DOHH2 (cell line): ENCODE results near the gene PBX4.
"Not testable (repeated sequence)": the region's sequence is repeated elsewhere in the genome, so short reads cannot be mapped to it uniquely, and the experiment has no call there.

ENCODE experiments used
- H3F3A ChIP-seq: fragments of 200-600 bp; sonication (generic), shearing (Covaris generic); 2 replicates; pipeline ENCODE4 v1.6.0; 2016; ENCODE audit warnings: antibody characterized with exemption, mild to moderate bottlenecking; ENCODE audit not compliant: control insufficient read depth, insufficient read depth
- H3K27ac ChIP-seq: fragments of 200-600 bp; sonication (generic); 2 replicates; pipeline ENCODE4 v1.5.1; 2014; ENCODE audit warnings: low read depth, mild to moderate bottlenecking, low read length, moderate library complexity
- H3K27me3 ChIP-seq: fragments of 200-600 bp; sonication (generic); 2 replicates; pipeline ENCODE4 v1.6.1; 2014; ENCODE audit warnings: mild to moderate bottlenecking, low read length, mixed read lengths; ENCODE audit not compliant: control insufficient read depth
- H3K36me3 ChIP-seq: fragments of 200-600 bp; sonication (generic); 2 replicates; pipeline ENCODE4 v1.6.1; 2014; ENCODE audit warnings: mild to moderate bottlenecking, low read length, moderate library complexity, mixed read lengths; ENCODE audit not compliant: control insufficient read depth
- H3K4me1 ChIP-seq: fragments of 200-600 bp; sonication (generic); 2 replicates; pipeline ENCODE4 v1.6.1; 2014; ENCODE audit warnings: mild to moderate bottlenecking, low read length, mixed read lengths; ENCODE audit not compliant: control insufficient read depth
- H3K4me2 ChIP-seq: fragments of 200-600 bp; sonication (generic); 2 replicates; pipeline ENCODE4 v1.6.0; 2014; ENCODE audit warnings: mild to moderate bottlenecking, low read length, moderate library complexity
- H3K4me3 ChIP-seq: fragments of 200-600 bp; sonication (generic); 2 replicates; pipeline ENCODE4 v1.5.1; 2014; ENCODE audit warnings: mild to moderate bottlenecking, low read length, mixed read lengths
- H3K79me2 ChIP-seq: fragments of 200-600 bp; sonication (generic); 2 replicates; pipeline ENCODE4 v1.6.1; 2014; ENCODE audit warnings: mild to moderate bottlenecking, low read length, mixed read lengths; ENCODE audit not compliant: control insufficient read depth
- H3K9me2 ChIP-seq: fragments of 200-600 bp; sonication (generic); replicated peaks from 2 replicates; pipeline ENCODE4 v1.6.1; 2014; ENCODE audit warnings: mild to moderate bottlenecking, low read length, mixed read lengths; ENCODE audit not compliant: control insufficient read depth
- H3K9me3 ChIP-seq: fragments of 200-600 bp; sonication (generic); 2 replicates; pipeline ENCODE4 v1.6.1; 2014; ENCODE audit warnings: antibody characterized with exemption, low read length, mixed read lengths; ENCODE audit not compliant: control insufficient read depth, insufficient read depth
- H4K20me1 ChIP-seq: fragments of 200-600 bp; sonication (generic); 2 replicates; pipeline ENCODE4 v1.6.0; 2014; ENCODE audit warnings: low read depth, mild to moderate bottlenecking, antibody characterized with exemption, low read length, moderate library complexity; ENCODE audit not compliant: control insufficient read depth, insufficient read depth
- EZH2phosphoT487 ChIP-seq: fragments of 200-600 bp; sonication (generic); IDR thresholded peaks from 2 replicates; pipeline ENCODE4 v1.6.1; 2017; ENCODE audit warnings: borderline replicate concordance, mild to moderate bottlenecking, antibody characterized with exemption, low read length, moderate library complexity, mixed read lengths
- TF ChIP-seq, protein P1 (sequence below): fragments of 200-600 bp; sonication (generic); IDR thresholded peaks from one replicate; pipeline ENCODE4 v1.5.1; 2014; ENCODE audit warnings: antibody characterized with exemption, mild to moderate bottlenecking, low read depth, low read length; ENCODE audit not compliant: poor library complexity, severe bottlenecking

Gene PBX4, protein sequence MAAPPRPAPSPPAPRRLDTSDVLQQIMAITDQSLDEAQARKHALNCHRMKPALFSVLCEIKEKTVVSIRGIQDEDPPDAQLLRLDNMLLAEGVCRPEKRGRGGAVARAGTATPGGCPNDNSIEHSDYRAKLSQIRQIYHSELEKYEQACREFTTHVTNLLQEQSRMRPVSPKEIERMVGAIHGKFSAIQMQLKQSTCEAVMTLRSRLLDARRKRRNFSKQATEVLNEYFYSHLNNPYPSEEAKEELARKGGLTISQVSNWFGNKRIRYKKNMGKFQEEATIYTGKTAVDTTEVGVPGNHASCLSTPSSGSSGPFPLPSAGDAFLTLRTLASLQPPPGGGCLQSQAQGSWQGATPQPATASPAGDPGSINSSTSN

DNA sequence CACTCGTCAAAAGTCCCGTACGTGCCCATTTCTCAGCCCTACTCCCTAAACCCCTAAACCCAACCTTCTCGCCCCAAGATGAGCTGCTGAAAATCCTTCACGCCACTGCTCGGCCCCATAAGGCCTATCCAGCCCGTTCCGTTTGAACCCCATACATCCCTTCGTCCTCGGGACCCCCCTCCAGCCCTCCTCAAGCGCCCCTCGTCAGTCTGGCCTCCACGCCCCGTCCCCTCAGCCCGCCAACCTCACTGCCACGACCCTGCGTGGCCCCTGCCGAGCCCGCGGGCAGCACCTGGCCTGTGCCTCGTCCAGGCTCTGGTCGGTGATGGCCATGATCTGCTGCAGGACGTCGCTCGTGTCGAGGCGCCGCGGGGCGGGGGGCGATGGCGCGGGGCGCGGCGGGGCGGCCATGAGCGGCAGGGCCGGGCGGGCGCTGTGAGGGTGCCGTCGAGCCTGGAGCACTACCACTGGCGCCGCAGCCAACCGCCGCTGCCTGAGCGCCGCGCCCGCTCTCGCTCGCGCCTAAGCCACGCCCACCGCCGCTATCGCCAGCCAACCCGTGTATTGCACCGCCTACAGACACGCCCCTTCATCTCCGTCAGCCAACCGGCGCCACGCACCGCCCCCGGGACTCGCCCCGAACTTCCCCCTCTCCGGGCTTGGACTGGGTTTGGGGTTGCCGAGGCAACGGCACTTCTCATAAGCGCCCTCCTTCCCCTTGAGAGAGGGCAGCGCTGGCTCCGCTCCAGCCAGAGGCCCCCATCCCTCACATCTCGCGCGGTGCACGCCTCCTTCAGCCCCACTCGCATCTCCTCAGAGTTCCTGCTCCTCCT lies at the start of gene PBX4:
PBX4 (minus strand) TSS at position 469 of the 833 bp plus-strand sequence; CDS start at position 411, 58 bp downstream.
- peak within 1 kb of the TSS; percentile 83 for H3K4me2 ChIP-seq
- H3K9me3 ChIP-seq = no peaks in the 10 kb centered on the region
- no peaks in the 10 kb centered on the region for H3K9me2 ChIP-seq
- H3K79me2 ChIP-seq = no peaks in the 10 kb centered on the region
- TF ChIP-seq, protein P1, sequence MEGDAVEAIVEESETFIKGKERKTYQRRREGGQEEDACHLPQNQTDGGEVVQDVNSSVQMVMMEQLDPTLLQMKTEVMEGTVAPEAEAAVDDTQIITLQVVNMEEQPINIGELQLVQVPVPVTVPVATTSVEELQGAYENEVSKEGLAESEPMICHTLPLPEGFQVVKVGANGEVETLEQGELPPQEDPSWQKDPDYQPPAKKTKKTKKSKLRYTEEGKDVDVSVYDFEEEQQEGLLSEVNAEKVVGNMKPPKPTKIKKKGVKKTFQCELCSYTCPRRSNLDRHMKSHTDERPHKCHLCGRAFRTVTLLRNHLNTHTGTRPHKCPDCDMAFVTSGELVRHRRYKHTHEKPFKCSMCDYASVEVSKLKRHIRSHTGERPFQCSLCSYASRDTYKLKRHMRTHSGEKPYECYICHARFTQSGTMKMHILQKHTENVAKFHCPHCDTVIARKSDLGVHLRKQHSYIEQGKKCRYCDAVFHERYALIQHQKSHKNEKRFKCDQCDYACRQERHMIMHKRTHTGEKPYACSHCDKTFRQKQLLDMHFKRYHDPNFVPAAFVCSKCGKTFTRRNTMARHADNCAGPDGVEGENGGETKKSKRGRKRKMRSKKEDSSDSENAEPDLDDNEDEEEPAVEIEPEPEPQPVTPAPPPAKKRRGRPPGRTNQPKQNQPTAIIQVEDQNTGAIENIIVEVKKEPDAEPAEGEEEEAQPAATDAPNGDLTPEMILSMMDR = no peak
- TF ChIP-seq EZH2phosphoT487 = no peak
- H3F3A ChIP-seq = no peaks in the 10 kb centered on the region
- peaks cover 22% of the 10 kb centered on the region for H3K4me1 ChIP-seq
- no peaks in the 10 kb centered on the region for H4K20me1 ChIP-seq
- H3K27me3 ChIP-seq = no peaks in the 10 kb centered on the region
- peak within 1 kb of the TSS; percentile 80 for H3K4me3 ChIP-seq
- H3K27ac ChIP-seq = no peak within 1 kb of the TSS
- H3K36me3 ChIP-seq = no peaks in the 10 kb centered on the region

DNA sequence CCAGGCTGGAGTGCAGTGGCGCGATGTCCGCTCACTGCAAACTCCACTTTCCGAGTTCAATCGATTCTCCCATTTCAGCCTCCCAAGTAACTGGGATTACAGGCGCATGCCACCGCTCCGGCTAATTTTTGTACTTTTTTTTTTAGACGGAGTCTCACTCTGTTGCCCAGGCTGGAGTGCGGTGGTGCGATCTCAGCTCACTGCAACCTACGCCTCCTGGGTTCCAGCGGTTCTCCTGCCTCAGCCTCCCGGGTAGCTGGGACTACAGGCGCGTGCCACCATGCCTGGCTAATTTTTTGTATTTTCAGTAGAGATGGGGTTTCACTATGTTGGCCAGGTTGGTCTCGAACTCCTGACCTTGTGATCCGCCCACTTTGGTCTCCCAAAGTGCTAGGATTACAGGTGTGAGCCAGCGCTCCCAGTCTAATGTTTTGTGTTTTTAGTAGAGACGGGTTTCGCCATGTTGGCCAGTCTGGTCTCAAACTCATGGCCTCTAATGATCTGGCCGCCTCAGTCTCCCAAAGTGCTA lies 47.0 kb upstream of the PBX4 start:
- H3K9me2 ChIP-seq, H4K20me1 ChIP-seq, H3K9me3 ChIP-seq, H3K27me3 ChIP-seq: not testable (repeated sequence)
- peak overlapping the region; percentile 91 for H3K4me3 ChIP-seq
- peak overlapping the region; percentile 74 for H3K4me2 ChIP-seq
- peaks cover 78% of the 10 kb centered on the region for H3K79me2 ChIP-seq
- H3K36me3 ChIP-seq = peaks cover 42% of the 10 kb centered on the region
- peak overlapping the region; percentile 96 for H3K27ac ChIP-seq
- peaks cover 59% of the 10 kb centered on the region for H3K4me1 ChIP-seq
- H3F3A ChIP-seq = peaks cover 24% of the 10 kb centered on the region

DNA sequence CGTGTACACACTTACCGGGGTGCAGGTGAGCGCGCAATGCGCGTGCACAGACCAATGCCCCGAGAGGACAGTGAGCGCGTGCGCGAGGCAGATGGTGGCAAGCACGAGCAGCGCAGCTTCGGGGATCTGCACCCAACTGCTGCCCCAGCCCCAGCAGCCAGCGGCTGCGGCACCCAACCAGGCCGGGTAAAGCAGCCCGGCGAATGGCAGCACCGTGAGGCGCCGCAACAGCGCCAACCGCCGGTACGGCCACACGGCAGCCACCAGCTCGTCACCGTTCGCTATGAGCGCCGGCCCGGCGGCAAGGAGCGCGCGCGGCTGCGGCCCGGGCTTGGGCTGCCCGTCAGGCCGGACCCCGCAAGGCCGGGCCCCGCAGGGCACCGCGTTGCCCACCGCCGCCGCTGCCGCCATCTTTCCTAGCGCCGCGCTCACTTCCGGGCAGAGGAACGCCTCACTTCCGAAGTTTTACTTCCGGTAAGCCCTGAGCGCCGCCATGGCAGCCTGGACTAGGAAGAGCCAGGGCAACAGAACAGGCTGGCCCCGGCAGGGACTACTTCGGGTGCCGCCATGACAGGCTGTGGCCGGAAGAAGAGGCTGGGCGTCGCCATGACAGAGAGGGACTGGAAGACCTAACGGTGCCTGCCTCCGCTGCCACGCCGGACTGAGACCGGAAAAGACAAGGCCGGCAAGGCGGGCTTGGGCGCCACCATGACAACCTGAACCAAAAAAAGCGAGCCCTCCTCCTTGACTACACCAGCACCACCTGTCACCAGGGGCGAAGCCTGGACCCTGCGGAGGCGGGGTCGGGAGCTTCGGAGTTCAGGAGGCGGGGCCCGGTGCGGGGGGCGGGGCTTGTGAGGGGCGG lies 45.0 kb upstream of the PBX4 start, which contains the start of gene ATP13A1:
ATP13A1 (minus strand) TSS at position 421 of the 865 bp plus-strand sequence; CDS start at position 411, 10 bp downstream.
- H3K27ac ChIP-seq = peak within 1 kb of the TSS; percentile 85
- no peak for TF ChIP-seq EZH2phosphoT487
- TF ChIP-seq, protein P1 = peak; percentile 22
- peaks cover 24% of the 10 kb centered on the region for H3F3A ChIP-seq
- peaks cover 49% of the 10 kb centered on the region for H3K4me1 ChIP-seq
- H3K79me2 ChIP-seq = peaks cover 78% of the 10 kb centered on the region
- no peaks in the 10 kb centered on the region for H3K9me2 ChIP-seq
- H3K36me3 ChIP-seq = peaks cover 40% of the 10 kb centered on the region
- H3K27me3 ChIP-seq = no peaks in the 10 kb centered on the region
- H4K20me1 ChIP-seq = peaks cover 7% of the 10 kb centered on the region
- H3K4me2 ChIP-seq = peak within 1 kb of the TSS; percentile 87
- peak within 1 kb of the TSS; percentile 87 for H3K4me3 ChIP-seq
- H3K9me3 ChIP-seq = no peaks in the 10 kb centered on the region
